Karpas-422 (cell line): ENCODE data around the gene ZFYVE28. TPM values are rescaled to one million over a fixed set of nuclear protein-coding genes. Genes with fewer than 3 reads are reported as not detected.

Experiments used
- DNase-seq: peaks from one replicate; pipeline ENCODE4 v3.0.0-alpha.2; 2015
- H2AFZ ChIP-seq: fragments of 200-600 bp; sonication (generic); 2 replicates; pipeline ENCODE4 v1.6.1; 2014; ENCODE audit warnings: antibody characterized with exemption, low read length, mixed read lengths
- H3K27ac ChIP-seq: fragments of 200-600 bp; sonication (generic); 2 replicates; pipeline ENCODE4 v1.5.1; 2014; ENCODE audit warnings: mild to moderate bottlenecking, low read length, moderate library complexity
- H3K27me3 ChIP-seq: fragments of 200-600 bp; sonication (generic); 2 replicates; pipeline ENCODE4 v1.6.1; 2014; ENCODE audit warnings: low read length, mixed read lengths
- H3K36me3 ChIP-seq: fragments of 200-600 bp; sonication (generic); 2 replicates; pipeline ENCODE4 v1.6.1; 2014; ENCODE audit warnings: low read length, mixed read lengths; ENCODE audit not compliant: insufficient read depth
- H3K4me1 ChIP-seq: fragments of 200-600 bp; sonication (generic); 2 replicates; pipeline ENCODE4 v1.6.1; 2014; ENCODE audit warnings: mild to moderate bottlenecking, low read length, mixed read lengths
- H3K4me2 ChIP-seq: fragments of 200-600 bp; sonication (generic); 2 replicates; pipeline ENCODE4 v1.6.1; 2014; ENCODE audit warnings: low read length, low read depth, mild to moderate bottlenecking; ENCODE audit not compliant: poor library complexity, severe bottlenecking
- H3K4me3 ChIP-seq: fragments of 200-600 bp; sonication (generic); 2 replicates; pipeline ENCODE4 v1.5.1; 2014; ENCODE audit warnings: mild to moderate bottlenecking, antibody characterized with exemption, low read length, mixed read lengths
- H3K79me2 ChIP-seq: fragments of 200-600 bp; sonication (generic); 2 replicates; pipeline ENCODE4 v1.6.1; 2014; ENCODE audit warnings: mild to moderate bottlenecking, low read length, mixed read lengths
- H3K9ac ChIP-seq: fragments of 200-600 bp; sonication (generic); 2 replicates; pipeline ENCODE4 v1.6.0; 2014; ENCODE audit warnings: low read length
- H3K9me2 ChIP-seq: fragments of 200-600 bp; sonication (generic), shearing (Covaris generic); replicated peaks from 2 replicates; pipeline ENCODE4 v1.6.0; 2014; ENCODE audit warnings: mild to moderate bottlenecking, low read length, moderate library complexity; ENCODE audit not compliant: insufficient read depth
- H3K9me3 ChIP-seq: fragments of 300-700, 200-600 bp; sonication (generic); 2 replicates; pipeline ENCODE4 v1.6.1; 2014; ENCODE audit warnings: low read length, mixed read lengths
- H4K20me1 ChIP-seq: fragments of 200-600 bp; sonication (generic); 2 replicates; pipeline ENCODE4 v1.6.1; 2014; ENCODE audit warnings: mild to moderate bottlenecking, antibody characterized with exemption, low read length, low read depth; ENCODE audit not compliant: insufficient read depth
- total RNA-seq: library from RNA; depleted of rRNA; stranded (reverse); fragments of >200 nt; shearing (Covaris generic); gene quantifications from 2 replicates; pipeline ENCODE4 v1.2.3, GENCODE V29; 2014; ENCODE audit warnings: low replicate concordance

Gene ZFYVE28
- total RNA-seq, 1 experiment from 2014 or later, result 2.0 TPM

GRCh38 chr4:2303121-2303685 is 115.2 kb downstream of the ZFYVE28 start:
- no peak for DNase-seq
- Histone ChIP-seq H4K20me1 (no peaks in the 10 kb centered on the region), H3K4me3 (no peak overlapping the region), H3K4me2 (no peak overlapping the region), H3K9ac (no peak overlapping the region), H3K79me2 (no peaks in the 10 kb centered on the region), H3K27me3 (0 out of 2 replicates have a peak, but pooled peaks cover 3% of the 10 kb centered on the region), H3K36me3 (no peaks in the 10 kb centered on the region), H2AFZ (no peak overlapping the region), H3K9me2 (no peaks in the 10 kb centered on the region), H3K4me1 (peaks cover 6% of the 10 kb centered on the region), H3K9me3 (no peaks in the 10 kb centered on the region; the same call in 1 of the 2 replicates), H3K27ac (no peak overlapping the region)

- H3K4me2 ChIP-seq, result no peak overlapping the region
- H3K9me2 ChIP-seq, result no peaks in the 10 kb centered on the region
- H3K27me3 ChIP-seq, result 0 out of 2 replicates have a peak, but pooled peaks cover 3% of the 10 kb centered on the region
- no peak for DNase-seq
- H4K20me1 ChIP-seq, result no peaks in the 10 kb centered on the region
- peaks cover 13% of the 10 kb centered on the region for H3K4me1 ChIP-seq
- no peak overlapping the region for H2AFZ ChIP-seq
- H3K79me2 ChIP-seq, result no peaks in the 10 kb centered on the region
- H3K9me3 ChIP-seq, result no peaks in the 10 kb centered on the region; the same call in 1 of the 2 replicates
- no peak overlapping the region for H3K27ac ChIP-seq
- no peaks in the 10 kb centered on the region for H3K36me3 ChIP-seq
- no peak overlapping the region for H3K9ac ChIP-seq
- H3K4me3 ChIP-seq, result no peak overlapping the region
Measured at GRCh38 chr4:2302387-2303119, 115.9 kb downstream of the ZFYVE28 start.

- no peaks in the 10 kb centered on the region for H3K9me2 ChIP-seq
- no peak for DNase-seq
- no peak overlapping the region for H2AFZ ChIP-seq
- no peak overlapping the region for H3K9ac ChIP-seq
- no peak overlapping the region for H3K27ac ChIP-seq
- peaks cover 14% of the 10 kb centered on the region for H3K4me1 ChIP-seq
- H3K79me2 ChIP-seq, result no peaks in the 10 kb centered on the region
- 0 out of 2 replicates have a peak, but pooled peaks cover 3% of the 10 kb centered on the region for H3K27me3 ChIP-seq
- no peak overlapping the region for H3K4me2 ChIP-seq
- H3K36me3 ChIP-seq, result no peaks in the 10 kb centered on the region
- H4K20me1 ChIP-seq, result no peaks in the 10 kb centered on the region
- H3K4me3 ChIP-seq, result no peak overlapping the region
- no peaks in the 10 kb centered on the region; the same call in 1 of the 2 replicates for H3K9me3 ChIP-seq
Measured at GRCh38 chr4:2301806-2302205, 116.6 kb downstream of the ZFYVE28 start.

GRCh38 chr4:2301225-2301642 is 117.2 kb downstream of the ZFYVE28 start:
- 0 out of 2 replicates have a peak, but pooled peaks cover under 1% of the 10 kb centered on the region for H3K27me3 ChIP-seq
- H2AFZ ChIP-seq, result no peak overlapping the region
- H3K4me3 ChIP-seq, result no peak overlapping the region
- H3K79me2 ChIP-seq, result no peaks in the 10 kb centered on the region
- no peaks in the 10 kb centered on the region for H3K36me3 ChIP-seq
- H3K9me2 ChIP-seq, result no peaks in the 10 kb centered on the region
- H3K4me1 ChIP-seq, result peaks cover 19% of the 10 kb centered on the region
- H3K27ac ChIP-seq, result no peak overlapping the region
- H4K20me1 ChIP-seq, result no peaks in the 10 kb centered on the region
- H3K4me2 ChIP-seq, result no peak overlapping the region
- no peak for DNase-seq
- H3K9ac ChIP-seq, result no peak overlapping the region
- no peaks in the 10 kb centered on the region for H3K9me3 ChIP-seq

- Histone ChIP-seq H3K27me3 (no peaks in the 10 kb centered on the region), H3K4me3 (no peak overlapping the region), H4K20me1 (no peaks in the 10 kb centered on the region), H3K36me3 (no peaks in the 10 kb centered on the region), H2AFZ (no peak overlapping the region), H3K27ac (no peak overlapping the region), H3K9ac (no peak overlapping the region), H3K4me2 (no peak overlapping the region), H3K79me2 (no peaks in the 10 kb centered on the region), H3K9me2 (no peaks in the 10 kb centered on the region), H3K4me1 (peaks cover 19% of the 10 kb centered on the region), H3K9me3 (no peaks in the 10 kb centered on the region)
- no peak for DNase-seq
Measured at GRCh38 chr4:2300431-2301224, 117.8 kb downstream of the ZFYVE28 start.

DNA sequence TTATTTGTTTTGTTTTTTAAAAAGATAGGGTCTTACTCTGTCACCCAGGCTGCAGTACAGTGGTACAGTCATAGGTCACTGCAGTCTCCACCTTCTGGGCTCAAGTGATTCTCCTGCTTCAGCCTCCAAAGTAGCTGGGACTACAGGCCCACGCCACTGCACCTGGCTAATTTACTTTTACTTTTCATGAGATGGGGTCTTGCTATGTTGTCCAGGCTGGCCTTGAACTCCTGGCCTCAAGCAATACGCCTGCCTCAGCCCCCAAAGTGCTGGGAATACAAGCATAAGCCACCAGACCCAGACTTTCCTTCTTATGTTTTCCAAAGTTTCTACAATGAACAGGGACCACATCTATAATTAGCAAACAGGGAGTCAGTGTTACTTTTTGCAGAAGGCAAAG is 118.7 kb downstream of the ZFYVE28 start:
- H3K36me3 ChIP-seq, result no peaks in the 10 kb centered on the region
- H3K27me3 ChIP-seq, result no peaks in the 10 kb centered on the region
- no peak overlapping the region for H3K9ac ChIP-seq
- H3K79me2 ChIP-seq, result no peaks in the 10 kb centered on the region
- H2AFZ ChIP-seq, result no peak overlapping the region
- H3K27ac ChIP-seq, result no peak overlapping the region
- H3K4me1 ChIP-seq, result peaks cover 19% of the 10 kb centered on the region
- no peaks in the 10 kb centered on the region for H3K9me3 ChIP-seq
- H3K4me2 ChIP-seq, result no peak overlapping the region
- DNase-seq, result no peak
- H3K9me2 ChIP-seq, result no peaks in the 10 kb centered on the region
- no peak overlapping the region for H3K4me3 ChIP-seq
- no peaks in the 10 kb centered on the region for H4K20me1 ChIP-seq

- no peaks in the 10 kb centered on the region for H3K9me2 ChIP-seq
- H3K9me3 ChIP-seq, result no peaks in the 10 kb centered on the region
- no peak overlapping the region for H3K9ac ChIP-seq
- H3K27me3 ChIP-seq, result no peaks in the 10 kb centered on the region
- H3K4me3 ChIP-seq, result no peak overlapping the region
- H3K27ac ChIP-seq, result no peak overlapping the region
- DNase-seq, result no peak
- no peaks in the 10 kb centered on the region for H3K79me2 ChIP-seq
- H4K20me1 ChIP-seq, result no peaks in the 10 kb centered on the region
- peaks cover 19% of the 10 kb centered on the region for H3K4me1 ChIP-seq
- no peak overlapping the region for H2AFZ ChIP-seq
- no peaks in the 10 kb centered on the region for H3K36me3 ChIP-seq
- H3K4me2 ChIP-seq, result peak overlapping the region; percentile 32
Measured at GRCh38 chr4:2298532-2298991, 119.9 kb downstream of the ZFYVE28 start.
